ENCODE results near the gene ACSL5. TPM values are rescaled to one million over a fixed set of nuclear protein-coding genes. Genes with fewer than 3 reads are reported as not detected.

ACSL5 gene
- total and polyA plus RNA-seq, 2 of the 4 experiments (the other 2 are of a cell fraction) = 0.87 to 1.3 TPM

DNA sequence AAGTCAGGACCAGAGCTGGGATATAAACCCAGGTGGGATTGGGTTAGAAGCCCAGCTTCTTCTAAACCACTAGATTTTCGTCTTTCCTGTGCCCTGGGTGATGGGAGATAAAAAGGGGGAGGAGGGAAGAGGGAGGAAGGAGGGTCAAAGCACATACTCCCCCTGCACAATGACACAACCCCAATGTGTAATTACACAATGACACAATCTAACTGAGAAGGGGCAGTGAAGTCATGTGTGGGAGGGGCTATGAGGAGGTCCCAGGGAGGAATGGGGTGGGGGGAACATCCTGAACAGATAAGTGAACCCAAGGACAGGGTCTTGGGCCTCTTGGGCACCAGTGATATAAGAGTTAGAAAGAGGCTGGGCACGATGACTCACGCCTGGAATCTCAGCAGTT, 46.2 kb upstream of the ACSL5 start:
- Histone ChIP-seq H3K23ac (ENCODE audit: low read depth, low read length) (no peak overlapping the region), H3K4me1 (ENCODE audit: control insufficient read depth, insufficient read depth, low read length) (no peaks in the 10 kb centered on the region), H2BK120ac (ENCODE audit: low read depth, low read length) (no peak overlapping the region), H3K27me3 (ENCODE audit: control insufficient read depth, insufficient read depth, low read length) (peaks cover 2% of the 10 kb centered on the region), H2BK20ac (ENCODE audit: low read depth, low read length) (no peak overlapping the region), H3K4ac (ENCODE audit: low read depth, low read length) (no peak overlapping the region), H3K27ac (ENCODE audit: insufficient read depth, low read length) (no peak overlapping the region), H2AK9ac (replicated peaks; ENCODE audit: low read depth, low read length, poor library complexity) (no peak overlapping the region), H2BK5ac (ENCODE audit: low read depth, low read length, poor library complexity, severe bottlenecking) (no peak overlapping the region), H4K5ac (ENCODE audit: low read depth, low read length) (no peak overlapping the region), H4K8ac (ENCODE audit: low read depth in 2 of 2, low read length in 2 of 2) (no peak overlapping the region), H4K20me1 (ENCODE audit: insufficient read depth, low read length) (no peaks in the 10 kb centered on the region), H3K9me3 (ENCODE audit: control insufficient read depth, insufficient read depth, low read length) (no peaks in the 10 kb centered on the region), H3K56ac (ENCODE audit: extremely low read depth, insufficient read depth, low read length) (no peak overlapping the region), H2AK5ac (ENCODE audit: low read depth, low read length) (no peak overlapping the region), H3K4me3 (ENCODE audit: insufficient read depth, low read depth, low read length) (no peak overlapping the region), H3K9me1 (ENCODE audit: insufficient read depth, low read length) (no peaks in the 10 kb centered on the region), H2AFZ (replicated peaks; ENCODE audit: low read length, poor library complexity) (no peak overlapping the region), H3K9ac (ENCODE audit: low read depth, low read length) (no peak overlapping the region), H3K14ac (replicated peaks; ENCODE audit: low read depth, low read length) (no peak overlapping the region), H4K91ac (ENCODE audit: insufficient read depth, low read depth, low read length) (no peak overlapping the region), H3K4me2 (ENCODE audit: low read depth, low read length) (no peak overlapping the region), H3K18ac (ENCODE audit: low read depth, low read length) (no peak overlapping the region), H3K79me1 (ENCODE audit: low read depth in 1 of 2, low read length in 2 of 2) (no peaks in the 10 kb centered on the region), H3K36me3 (ENCODE audit: control insufficient read depth, insufficient read depth, low read length) (no peaks in the 10 kb centered on the region), H2BK15ac (ENCODE audit: low read depth, low read length) (no peak overlapping the region)
- dilution Hi-C loops (cut with HindIII; ENCODE audit: low sequenced_read_pairs, unreplicated experiment) = no loop called here
- ChIA-PET CTCF (no interaction called here), POLR2A (ENCODE audit: unreplicated experiment) (no interaction called here)
- no CpG with 5 or more reads among the region's 3 CpGs for WGBS, 2 experiments (ENCODE audit: extremely low coverage in 2 of 2, insufficient read length in 1 of 2)
- TF ChIP-seq BHLHE40 (IDR thresholded peaks at IDR 0.05; ENCODE audit: low read depth, low read length) (no peak), CEBPB (IDR thresholded peaks at IDR 0.05; ENCODE audit: low read depth, low read length) (no peak), MXI1 (IDR thresholded peaks at IDR 0.05; ENCODE audit: borderline replicate concordance, low read depth, low read length) (no peak), MAZ (IDR thresholded peaks at IDR 0.05; ENCODE audit: borderline replicate concordance, low read depth, low read length) (no peak), MAFK (IDR thresholded peaks at IDR 0.05; ENCODE audit: low read depth, low read length) (no peak), FOS (IDR thresholded peaks at IDR 0.05; ENCODE audit: low read depth, low read length) (no peak)
- DNase-seq (no peak), ATAC-seq (ENCODE audit: low read depth) (no peak)
- in situ Hi-C loops (cut with MboI; ENCODE audit: low sequenced_read_pairs) = no loop called here
- no TSS peak for BruUV-seq (replicated peaks)
- intact Hi-C loops (cut with micrococcal nuclease) = no loop called here

Data from IMR-90 (cell line).